DOHH2 (cell line): ENCODE results near the gene MTFR1L.

Experiments
- H3F3A ChIP-seq: fragments of 200-600 bp; sonication (generic), shearing (Covaris generic); 2 replicates; pipeline ENCODE4 v1.6.0; 2016; ENCODE audit warnings: antibody characterized with exemption, mild to moderate bottlenecking; ENCODE audit not compliant: control insufficient read depth, insufficient read depth
- H3K27ac ChIP-seq: fragments of 200-600 bp; sonication (generic); 2 replicates; pipeline ENCODE4 v1.5.1; 2014; ENCODE audit warnings: low read depth, mild to moderate bottlenecking, low read length, moderate library complexity
- H3K27me3 ChIP-seq: fragments of 200-600 bp; sonication (generic); 2 replicates; pipeline ENCODE4 v1.6.1; 2014; ENCODE audit warnings: mild to moderate bottlenecking, low read length, mixed read lengths; ENCODE audit not compliant: control insufficient read depth
- H3K36me3 ChIP-seq: fragments of 200-600 bp; sonication (generic); 2 replicates; pipeline ENCODE4 v1.6.1; 2014; ENCODE audit warnings: mild to moderate bottlenecking, low read length, moderate library complexity, mixed read lengths; ENCODE audit not compliant: control insufficient read depth
- H3K4me1 ChIP-seq: fragments of 200-600 bp; sonication (generic); 2 replicates; pipeline ENCODE4 v1.6.1; 2014; ENCODE audit warnings: mild to moderate bottlenecking, low read length, mixed read lengths; ENCODE audit not compliant: control insufficient read depth
- H3K4me2 ChIP-seq: fragments of 200-600 bp; sonication (generic); 2 replicates; pipeline ENCODE4 v1.6.0; 2014; ENCODE audit warnings: mild to moderate bottlenecking, low read length, moderate library complexity
- H3K4me3 ChIP-seq: fragments of 200-600 bp; sonication (generic); 2 replicates; pipeline ENCODE4 v1.5.1; 2014; ENCODE audit warnings: mild to moderate bottlenecking, low read length, mixed read lengths
- H3K79me2 ChIP-seq: fragments of 200-600 bp; sonication (generic); 2 replicates; pipeline ENCODE4 v1.6.1; 2014; ENCODE audit warnings: mild to moderate bottlenecking, low read length, mixed read lengths; ENCODE audit not compliant: control insufficient read depth
- H3K9me2 ChIP-seq: fragments of 200-600 bp; sonication (generic); replicated peaks from 2 replicates; pipeline ENCODE4 v1.6.1; 2014; ENCODE audit warnings: mild to moderate bottlenecking, low read length, mixed read lengths; ENCODE audit not compliant: control insufficient read depth
- H3K9me3 ChIP-seq: fragments of 200-600 bp; sonication (generic); 2 replicates; pipeline ENCODE4 v1.6.1; 2014; ENCODE audit warnings: antibody characterized with exemption, low read length, mixed read lengths; ENCODE audit not compliant: control insufficient read depth, insufficient read depth
- H4K20me1 ChIP-seq: fragments of 200-600 bp; sonication (generic); 2 replicates; pipeline ENCODE4 v1.6.0; 2014; ENCODE audit warnings: low read depth, mild to moderate bottlenecking, antibody characterized with exemption, low read length, moderate library complexity; ENCODE audit not compliant: control insufficient read depth, insufficient read depth
- CTCF ChIP-seq: fragments of 200-600 bp; sonication (generic); IDR thresholded peaks from one replicate; pipeline ENCODE4 v1.5.1; 2014; ENCODE audit warnings: antibody characterized with exemption, mild to moderate bottlenecking, low read depth, low read length; ENCODE audit not compliant: poor library complexity, severe bottlenecking
- EZH2phosphoT487 ChIP-seq: fragments of 200-600 bp; sonication (generic); IDR thresholded peaks from 2 replicates; pipeline ENCODE4 v1.6.1; 2017; ENCODE audit warnings: borderline replicate concordance, mild to moderate bottlenecking, antibody characterized with exemption, low read length, moderate library complexity, mixed read lengths

The MTFR1L gene

GRCh38 chr1:25799935-25800702 is 19.6 kb upstream of the MTFR1L start, which contains the start of gene SELENON:
Gene SELENON, plus strand, starts transcription at chr1:25800193. Its CDS starts 38 bp downstream, at chr1:25800231.
- Histone ChIP-seq H4K20me1 (0 out of 2 replicates have a peak, but pooled peaks cover 4% of the 10 kb centered on the region), H3K27ac (no peak within 1 kb of the TSS), H3K79me2 (no peaks in the 10 kb centered on the region), H3K27me3 (peaks cover 5% of the 10 kb centered on the region), H3K4me3 (peak within 1 kb of the TSS; percentile 73), H3K9me3 (no peaks in the 10 kb centered on the region), H3F3A (peaks cover 4% of the 10 kb centered on the region; the same call in 1 of the 2 replicates), H3K4me2 (peak within 1 kb of the TSS; percentile 86), H3K4me1 (peaks cover 44% of the 10 kb centered on the region), H3K9me2 (no peaks in the 10 kb centered on the region), H3K36me3 (no peaks in the 10 kb centered on the region)
- TF ChIP-seq EZH2phosphoT487 (no peak), CTCF (no peak)

- Histone ChIP-seq H4K20me1 (0 out of 2 replicates have a peak, but pooled peaks cover 7% of the 10 kb centered on the region), H3K27me3 (peaks cover 5% of the 10 kb centered on the region), H3K9me3 (no peaks in the 10 kb centered on the region), H3K4me2 (peak overlapping the region; percentile 86), H3K36me3 (no peaks in the 10 kb centered on the region), H3K4me3 (peak overlapping the region; percentile 73), H3K9me2 (no peaks in the 10 kb centered on the region), H3K79me2 (no peaks in the 10 kb centered on the region), H3F3A (peaks cover 4% of the 10 kb centered on the region; the same call in 1 of the 2 replicates), H3K4me1 (peaks cover 44% of the 10 kb centered on the region), H3K27ac (no peak overlapping the region)
- TF ChIP-seq EZH2phosphoT487 (no peak), CTCF (no peak)
Measured at GRCh38 chr1:25800703-25801377, 18.9 kb upstream of the MTFR1L start.

GRCh38 chr1:25802915-25803314 is 16.8 kb upstream of the MTFR1L start:
- H3K9me2 ChIP-seq: no peaks in the 10 kb centered on the region
- H3K4me3 ChIP-seq: peak overlapping the region; percentile 14; the same call in 1 of the 2 replicates
- H3K4me1 ChIP-seq: peaks cover 30% of the 10 kb centered on the region
- H4K20me1 ChIP-seq: 0 out of 2 replicates have a peak, but pooled peaks cover 7% of the 10 kb centered on the region
- TF ChIP-seq EZH2phosphoT487 (no peak), CTCF (peak; percentile 29)
- H3K27ac ChIP-seq: no peak overlapping the region
- H3K27me3 ChIP-seq: peaks cover 5% of the 10 kb centered on the region
- H3K79me2 ChIP-seq: no peaks in the 10 kb centered on the region
- H3K9me3 ChIP-seq: no peaks in the 10 kb centered on the region
- peak overlapping the region; percentile 32 for H3K4me2 ChIP-seq
- H3F3A ChIP-seq: peaks cover 4% of the 10 kb centered on the region; the same call in 1 of the 2 replicates
- H3K36me3 ChIP-seq: no peaks in the 10 kb centered on the region
